IMR-90 (cell line): Measurements from ENCODE around the gene MAS1.

Source experiments
- CTCF ChIP-seq: conservative IDR thresholded peaks from 2 replicates; pipeline ENCODE4 v1.5.1; 2012; ENCODE audit warnings: mild to moderate bottlenecking, low read depth, low read length, improper control_type of control experiment
- FOS ChIP-seq: fragments of 150-350 bp; IDR thresholded peaks from 2 replicates; pipeline ENCODE4 v1.6.1; 2016; ENCODE audit warnings: low read depth, low read length
- MAZ ChIP-seq: IDR thresholded peaks from 2 replicates; pipeline ENCODE4 v1.6.1; 2012; ENCODE audit warnings: low read depth, mild to moderate bottlenecking, low read length, improper control_type of control experiment, moderate library complexity, borderline replicate concordance
- RFX5 ChIP-seq: IDR thresholded peaks from 2 replicates; pipeline ENCODE4 v1.8.0; 2012; ENCODE audit warnings: low read depth, mild to moderate bottlenecking, low read length, moderate library complexity
- SMC3 ChIP-seq: fragments of 150-350 bp; IDR thresholded peaks from 2 replicates; pipeline ENCODE4 v1.6.1; 2016; ENCODE audit warnings: low read depth, mild to moderate bottlenecking, antibody characterized with exemption, low read length, moderate library complexity

GRCh38 chr6:159934181-159934580 lies 43.4 kb downstream of the MAS1 start:
- TF ChIP-seq RFX5, result no peak
- no peak for TF ChIP-seq SMC3
- TF ChIP-seq CTCF, result no peak
- no peak for TF ChIP-seq FOS
- TF ChIP-seq MAZ, result no peak
